K562 (cell line): ENCODE measurements around the gene ADGRD1. TPM values are rescaled to one million over a fixed set of nuclear protein-coding genes. Genes with fewer than 3 reads are reported as not detected.

Experiments used
- NFYB ChIP-seq: IDR thresholded peaks from 2 replicates; pipeline ENCODE4 v1.6.1; 2011; ENCODE audit warnings: mild to moderate bottlenecking, moderate library complexity; ENCODE audit not compliant: insufficient read length; ENCODE audit errors: extremely low read depth
- RAD51 ChIP-seq: fragments of 450-650 bp; IDR thresholded peaks from 2 replicates; pipeline ENCODE4 v1.7.1; 2016; ENCODE audit warnings: low read depth, mild to moderate bottlenecking, borderline replicate concordance
- RBM22 ChIP-seq: fragments of 200-400 bp; formaldehyde crosslinking; IDR thresholded peaks from 2 replicates; pipeline ENCODE4 v1.6.1; 2018; ENCODE audit warnings: low read length, low read depth; ENCODE audit not compliant: poor library complexity, severe bottlenecking
- ZFX ChIP-seq: sonication (generic); formaldehyde crosslinking; IDR thresholded peaks from 2 replicates; pipeline ENCODE4 v1.8.0; 2022; ENCODE audit warnings: mild to moderate bottlenecking, missing genetic modification reagents, moderate library complexity
- ZNF140 ChIP-seq: fragments of 250-450 bp; sonication (Bioruptor Pico); IDR thresholded peaks from 2 replicates; pipeline ENCODE4 v1.8.0; 2021; ENCODE audit warnings: moderate library complexity, mild to moderate bottlenecking, inconsistent platforms
- ZNF316 ChIP-seq: fragments of 450-650 bp; IDR thresholded peaks from 2 replicates; pipeline ENCODE4 v1.6.1; 2016
- polyA plus RNA-seq, 8 experiments: library from polyadenylated mRNA; depleted of rRNA in 4 of 8; stranded (reverse) in 5 of 8; unstranded in 3 of 8; fragments of >200 nt; fragmentation: Nextera tagmentation in 2 of 8; fragmentation: Illumina TruSeq in 1 of 8; extraction: Ambion mirVana in 2 of 8; extraction: Trizol in 1 of 8; gene quantifications; 2 replicates each; pipeline versions ENCODE4 v1.2.1 to v1.2.3, GENCODE V29; 2011 to 2014; ENCODE audit warnings: inconsistent platforms in 1 of 8, missing spikeins in 1 of 8
- total RNA-seq, 7 experiments: library from RNA; depleted of rRNA in 6 of 7; stranded (reverse); fragments of >200 nt in 6 of 7; fragmentation: Illumina TruSeq in 2 of 7; extraction: Trizol in 2 of 7; gene quantifications; 2 replicates each; pipeline versions ENCODE4 v1.2.1 to v1.2.3, GENCODE V29; 2011 to 2021; ENCODE audit warnings: low replicate concordance in 1 of 7
- TF ChIP-seq, protein P1 (sequence below): fragments of 450-650 bp; IDR thresholded peaks from 2 replicates; pipeline ENCODE4 v1.6.1; 2016; ENCODE audit warnings: mild to moderate bottlenecking, moderate library complexity

The ADGRD1 gene
- total and polyA plus RNA-seq, 9 of the 15 experiments (the other 6 are each of a cell fraction or from before 2014, with no cell fraction given) = 1.7 to 11.7 (median 3.3) TPM

GRCh38 chr12:131117438-131118245, 163.9 kb downstream of the ADGRD1 start (continued):
- TF ChIP-seq, protein P1, sequence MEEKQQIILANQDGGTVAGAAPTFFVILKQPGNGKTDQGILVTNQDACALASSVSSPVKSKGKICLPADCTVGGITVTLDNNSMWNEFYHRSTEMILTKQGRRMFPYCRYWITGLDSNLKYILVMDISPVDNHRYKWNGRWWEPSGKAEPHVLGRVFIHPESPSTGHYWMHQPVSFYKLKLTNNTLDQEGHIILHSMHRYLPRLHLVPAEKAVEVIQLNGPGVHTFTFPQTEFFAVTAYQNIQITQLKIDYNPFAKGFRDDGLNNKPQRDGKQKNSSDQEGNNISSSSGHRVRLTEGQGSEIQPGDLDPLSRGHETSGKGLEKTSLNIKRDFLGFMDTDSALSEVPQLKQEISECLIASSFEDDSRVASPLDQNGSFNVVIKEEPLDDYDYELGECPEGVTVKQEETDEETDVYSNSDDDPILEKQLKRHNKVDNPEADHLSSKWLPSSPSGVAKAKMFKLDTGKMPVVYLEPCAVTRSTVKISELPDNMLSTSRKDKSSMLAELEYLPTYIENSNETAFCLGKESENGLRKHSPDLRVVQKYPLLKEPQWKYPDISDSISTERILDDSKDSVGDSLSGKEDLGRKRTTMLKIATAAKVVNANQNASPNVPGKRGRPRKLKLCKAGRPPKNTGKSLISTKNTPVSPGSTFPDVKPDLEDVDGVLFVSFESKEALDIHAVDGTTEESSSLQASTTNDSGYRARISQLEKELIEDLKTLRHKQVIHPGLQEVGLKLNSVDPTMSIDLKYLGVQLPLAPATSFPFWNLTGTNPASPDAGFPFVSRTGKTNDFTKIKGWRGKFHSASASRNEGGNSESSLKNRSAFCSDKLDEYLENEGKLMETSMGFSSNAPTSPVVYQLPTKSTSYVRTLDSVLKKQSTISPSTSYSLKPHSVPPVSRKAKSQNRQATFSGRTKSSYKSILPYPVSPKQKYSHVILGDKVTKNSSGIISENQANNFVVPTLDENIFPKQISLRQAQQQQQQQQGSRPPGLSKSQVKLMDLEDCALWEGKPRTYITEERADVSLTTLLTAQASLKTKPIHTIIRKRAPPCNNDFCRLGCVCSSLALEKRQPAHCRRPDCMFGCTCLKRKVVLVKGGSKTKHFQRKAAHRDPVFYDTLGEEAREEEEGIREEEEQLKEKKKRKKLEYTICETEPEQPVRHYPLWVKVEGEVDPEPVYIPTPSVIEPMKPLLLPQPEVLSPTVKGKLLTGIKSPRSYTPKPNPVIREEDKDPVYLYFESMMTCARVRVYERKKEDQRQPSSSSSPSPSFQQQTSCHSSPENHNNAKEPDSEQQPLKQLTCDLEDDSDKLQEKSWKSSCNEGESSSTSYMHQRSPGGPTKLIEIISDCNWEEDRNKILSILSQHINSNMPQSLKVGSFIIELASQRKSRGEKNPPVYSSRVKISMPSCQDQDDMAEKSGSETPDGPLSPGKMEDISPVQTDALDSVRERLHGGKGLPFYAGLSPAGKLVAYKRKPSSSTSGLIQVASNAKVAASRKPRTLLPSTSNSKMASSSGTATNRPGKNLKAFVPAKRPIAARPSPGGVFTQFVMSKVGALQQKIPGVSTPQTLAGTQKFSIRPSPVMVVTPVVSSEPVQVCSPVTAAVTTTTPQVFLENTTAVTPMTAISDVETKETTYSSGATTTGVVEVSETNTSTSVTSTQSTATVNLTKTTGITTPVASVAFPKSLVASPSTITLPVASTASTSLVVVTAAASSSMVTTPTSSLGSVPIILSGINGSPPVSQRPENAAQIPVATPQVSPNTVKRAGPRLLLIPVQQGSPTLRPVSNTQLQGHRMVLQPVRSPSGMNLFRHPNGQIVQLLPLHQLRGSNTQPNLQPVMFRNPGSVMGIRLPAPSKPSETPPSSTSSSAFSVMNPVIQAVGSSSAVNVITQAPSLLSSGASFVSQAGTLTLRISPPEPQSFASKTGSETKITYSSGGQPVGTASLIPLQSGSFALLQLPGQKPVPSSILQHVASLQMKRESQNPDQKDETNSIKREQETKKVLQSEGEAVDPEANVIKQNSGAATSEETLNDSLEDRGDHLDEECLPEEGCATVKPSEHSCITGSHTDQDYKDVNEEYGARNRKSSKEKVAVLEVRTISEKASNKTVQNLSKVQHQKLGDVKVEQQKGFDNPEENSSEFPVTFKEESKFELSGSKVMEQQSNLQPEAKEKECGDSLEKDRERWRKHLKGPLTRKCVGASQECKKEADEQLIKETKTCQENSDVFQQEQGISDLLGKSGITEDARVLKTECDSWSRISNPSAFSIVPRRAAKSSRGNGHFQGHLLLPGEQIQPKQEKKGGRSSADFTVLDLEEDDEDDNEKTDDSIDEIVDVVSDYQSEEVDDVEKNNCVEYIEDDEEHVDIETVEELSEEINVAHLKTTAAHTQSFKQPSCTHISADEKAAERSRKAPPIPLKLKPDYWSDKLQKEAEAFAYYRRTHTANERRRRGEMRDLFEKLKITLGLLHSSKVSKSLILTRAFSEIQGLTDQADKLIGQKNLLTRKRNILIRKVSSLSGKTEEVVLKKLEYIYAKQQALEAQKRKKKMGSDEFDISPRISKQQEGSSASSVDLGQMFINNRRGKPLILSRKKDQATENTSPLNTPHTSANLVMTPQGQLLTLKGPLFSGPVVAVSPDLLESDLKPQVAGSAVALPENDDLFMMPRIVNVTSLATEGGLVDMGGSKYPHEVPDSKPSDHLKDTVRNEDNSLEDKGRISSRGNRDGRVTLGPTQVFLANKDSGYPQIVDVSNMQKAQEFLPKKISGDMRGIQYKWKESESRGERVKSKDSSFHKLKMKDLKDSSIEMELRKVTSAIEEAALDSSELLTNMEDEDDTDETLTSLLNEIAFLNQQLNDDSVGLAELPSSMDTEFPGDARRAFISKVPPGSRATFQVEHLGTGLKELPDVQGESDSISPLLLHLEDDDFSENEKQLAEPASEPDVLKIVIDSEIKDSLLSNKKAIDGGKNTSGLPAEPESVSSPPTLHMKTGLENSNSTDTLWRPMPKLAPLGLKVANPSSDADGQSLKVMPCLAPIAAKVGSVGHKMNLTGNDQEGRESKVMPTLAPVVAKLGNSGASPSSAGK = no peak
- TF ChIP-seq RAD51 (peak; percentile 16; the same call in 1 of the 2 replicates), RBM22 (no peak), NFYB (peak; percentile 35), ZNF140 (no peak), ZNF316 (no peak), ZFX (no peak)
- TF ChIP-seq, all 486 proteins: peak for 4
